GM13977 (cell line): ENCODE data around the gene UMOD.

Experiments
- DNase-seq: peaks from one replicate; pipeline ENCODE4 v3.0.0; 2012; ENCODE audit warnings: low spot score
- CTCF ChIP-seq: IDR thresholded peaks from 2 replicates; pipeline ENCODE4 v1.5.1; 2012; ENCODE audit warnings: mild to moderate bottlenecking, control low read depth; ENCODE audit not compliant: insufficient read depth; ENCODE audit errors: extremely low read depth, missing control alignments
- in situ Hi-C: fragments of 300-500 bp; cut with MboI; formaldehyde crosslinking; loops from one replicate; pipeline ENCODE4 v1.12.0; 2022; ENCODE audit warnings: low sequenced_read_pairs, low pct_unique_long_range_greater_than_20kb, mixed read lengths, inconsistent platforms; ENCODE audit not compliant: unreplicated experiment

Gene UMOD

DNA sequence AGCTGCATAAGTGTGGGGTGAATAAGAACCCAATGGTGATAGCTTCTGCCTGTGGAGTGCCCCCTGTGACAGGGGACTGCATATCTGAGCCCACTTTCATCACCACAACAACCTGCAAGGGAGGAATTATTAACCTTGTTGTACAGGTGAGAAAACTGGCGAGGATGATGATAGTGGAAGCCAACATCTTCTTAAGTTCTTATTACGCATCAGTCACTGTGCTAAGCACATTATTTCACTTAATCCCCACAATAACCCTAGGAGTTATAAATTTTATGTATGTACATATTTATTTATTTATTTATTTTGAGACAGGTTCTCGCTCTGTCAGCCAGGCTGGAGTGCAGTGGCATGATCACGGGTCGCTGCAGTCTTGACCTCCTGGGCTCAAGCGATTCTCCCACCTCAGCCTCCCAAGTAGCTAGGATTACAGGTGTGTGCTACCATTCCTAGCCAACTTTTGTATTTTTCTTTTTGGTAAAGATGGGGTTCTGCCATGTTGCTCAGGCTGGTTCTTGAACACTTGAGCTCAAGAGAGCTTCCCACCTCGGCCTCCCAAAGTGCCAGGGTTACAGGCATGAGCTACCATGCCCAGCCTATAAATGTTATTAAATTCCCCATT lies 44.4 kb upstream of the UMOD start:
- in situ Hi-C loops: no loop called here
- TF ChIP-seq CTCF: no peak
- DNase-seq: no peak

- in situ Hi-C loops: no loop called here
- no peak for TF ChIP-seq CTCF
Measured at GRCh38 chr16:20395946-20396345, 43.4 kb upstream of the UMOD start.

DNA sequence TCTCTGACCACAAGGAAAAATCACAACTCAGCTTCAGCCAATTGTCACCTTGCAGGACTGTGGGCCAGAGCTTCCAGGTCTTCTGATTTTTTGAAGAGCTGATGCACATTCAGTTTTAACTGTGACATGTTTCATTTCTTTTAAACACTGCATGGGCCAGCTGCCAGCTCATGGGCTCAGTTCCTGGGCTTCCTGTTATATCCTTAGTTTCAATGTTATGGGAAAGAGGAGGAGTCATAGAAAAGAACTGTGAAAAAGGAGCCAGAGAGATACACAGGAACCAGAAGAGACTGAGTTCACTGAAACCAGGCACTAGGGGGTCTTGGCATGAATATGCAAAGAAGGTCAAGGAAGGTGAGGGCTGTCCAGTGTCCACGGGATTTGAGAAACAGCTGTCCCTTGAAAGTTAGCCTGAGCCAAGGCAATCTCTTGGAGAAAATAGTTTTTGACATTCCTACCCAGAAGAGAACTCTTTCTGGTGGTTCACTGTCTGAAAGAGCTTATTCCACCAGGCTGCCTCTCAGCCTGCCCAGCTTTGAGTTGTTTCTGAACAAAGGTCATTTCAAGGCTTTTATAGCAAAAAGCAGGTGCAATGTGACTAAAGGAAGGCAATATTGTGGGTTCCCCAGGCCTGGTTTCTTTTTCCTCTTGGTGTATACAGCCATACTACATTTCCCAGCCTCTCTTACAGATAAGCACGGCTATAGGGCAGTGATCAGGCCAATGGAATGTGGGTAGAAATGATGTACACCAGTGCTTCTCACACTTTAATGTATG lies 41.5 kb upstream of the UMOD start:
- in situ Hi-C loops: no loop called here

More at GRCh38 chr16:20395946-20396345, 43.4 kb upstream of the UMOD start:
- no peak for DNase-seq

GRCh38 chr16:20391045-20391444 lies 38.5 kb upstream of the UMOD start:
- no peak for TF ChIP-seq CTCF
- in situ Hi-C loops: no loop called here
- DNase-seq: no peak

More for the DNA sequence above, 41.5 kb upstream of the UMOD start:
- DNase-seq: no peak
- TF ChIP-seq CTCF: no peak

- no peak for DNase-seq
- no peak for TF ChIP-seq CTCF
- in situ Hi-C loops: loop anchor here (10.0 kb wide), 1 partner anchor 484 kb away; no protein-coding TSS in a partner anchor
Measured at GRCh38 chr16:20388854-20389253, 36.3 kb upstream of the UMOD start.

DNA sequence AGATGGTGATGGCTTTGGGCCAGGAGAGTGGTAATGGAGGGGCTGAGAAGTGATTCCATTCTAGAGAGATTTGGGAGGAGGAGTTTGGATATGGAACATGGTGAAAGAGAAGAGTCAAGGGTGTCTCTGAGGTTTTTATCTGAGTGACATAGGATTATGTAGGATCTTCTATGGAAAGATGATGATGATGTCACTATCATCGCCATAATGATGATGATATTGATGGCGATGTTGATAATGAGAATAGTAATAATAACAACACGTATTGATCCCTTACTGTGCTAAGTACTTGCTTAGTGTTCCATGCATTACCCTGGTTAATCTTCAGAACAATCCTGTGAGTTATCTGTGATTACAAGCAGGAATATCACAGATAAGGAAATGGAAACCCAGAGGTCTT lies 35.5 kb upstream of the UMOD start:
- in situ Hi-C loops: loop anchor here (10.0 kb wide), 1 partner anchor 483 kb away; no protein-coding TSS in a partner anchor
- no peak for DNase-seq

More for the DNA sequence above, 35.5 kb upstream of the UMOD start:
- no peak for TF ChIP-seq CTCF
